ENCODE data around the gene RND2. TPM values are rescaled to one million over a fixed set of nuclear protein-coding genes. Genes with fewer than 3 reads are reported as not detected.

RND2 gene
- total RNA-seq, 1 donor from 2014 or later, result 3.6 TPM

DNA sequence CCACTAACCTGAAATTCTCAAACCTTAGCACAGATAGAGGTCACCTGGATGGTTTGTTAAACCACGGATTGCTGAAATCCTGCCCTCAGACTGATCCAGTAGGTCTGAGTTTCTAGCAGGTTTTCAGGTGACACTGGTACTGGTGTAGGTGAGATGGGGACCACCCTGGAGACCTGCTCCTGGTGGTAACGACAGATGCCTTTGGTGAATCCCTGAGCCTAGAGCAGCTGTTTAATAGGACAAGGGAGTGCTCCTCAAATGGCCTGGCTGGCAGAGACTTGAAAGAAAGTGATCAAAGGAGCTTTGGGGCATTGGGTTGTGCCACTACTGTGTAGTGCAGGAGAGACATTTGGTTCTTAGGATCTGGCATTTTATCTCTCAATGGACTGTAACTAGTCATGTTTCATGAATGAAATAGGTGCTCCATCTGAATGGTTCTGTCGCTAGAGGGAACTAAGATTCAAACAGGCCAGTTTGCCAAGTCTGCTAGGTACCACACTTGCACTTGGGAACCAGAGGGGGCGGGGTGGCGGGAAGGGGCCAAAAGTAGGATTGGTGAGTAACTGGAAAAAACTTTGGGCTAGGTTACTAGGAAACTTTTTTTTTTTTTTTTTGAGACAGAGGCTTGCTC, 21.4 kb upstream of the RND2 start:
- ATAC-seq, result peak; percentile 44
- no peak for DNase-seq (ENCODE audit: low spot score)

- DNase-seq (ENCODE audit: low spot score), result peak; percentile 83
- ATAC-seq, result peak; percentile 94
Measured at GRCh38 chr17:43006639-43007551, 18.1 kb upstream of the RND2 start, which contains the start of gene IFI35. IFI35 (plus strand) TSS chr17:43006784; CDS start chr17:43006948, 164 bp downstream.

DNA sequence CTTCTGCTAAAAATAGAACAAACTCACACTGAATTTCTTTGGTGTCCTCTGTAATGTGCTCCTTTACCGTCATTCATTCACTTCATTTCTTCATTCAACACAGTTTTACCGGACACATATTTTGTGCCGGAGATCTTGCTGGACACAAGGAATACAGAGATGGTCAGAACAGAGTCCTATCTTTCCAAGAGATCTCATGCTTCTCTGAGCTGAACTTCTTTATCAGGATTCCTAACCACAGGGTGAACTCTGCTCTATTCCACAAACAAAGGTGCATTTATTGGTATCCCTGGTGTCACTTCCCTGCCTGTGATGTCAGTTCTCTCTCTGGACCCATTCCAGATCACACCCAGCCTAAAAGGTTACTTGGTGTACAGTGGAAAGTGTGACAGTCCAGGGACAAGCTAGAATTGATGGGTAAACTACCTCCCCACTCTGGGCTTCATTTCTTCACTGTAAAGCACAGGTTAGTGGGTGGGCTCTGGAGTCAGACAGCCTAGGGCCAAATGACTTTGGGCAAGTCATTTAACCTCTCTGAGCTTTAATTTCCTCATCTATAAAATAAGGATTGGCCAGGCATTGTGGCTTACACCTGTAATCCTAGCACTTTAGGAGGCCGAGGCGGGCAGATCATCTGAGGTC, 14.2 kb upstream of the RND2 start:
- ATAC-seq, result peak; percentile 32
- DNase-seq (ENCODE audit: low spot score), result no peak

- ATAC-seq, result no peak
- no peak for DNase-seq (ENCODE audit: low spot score)
Measured at GRCh38 chr17:43011728-43012472, 13.1 kb upstream of the RND2 start.

DNA sequence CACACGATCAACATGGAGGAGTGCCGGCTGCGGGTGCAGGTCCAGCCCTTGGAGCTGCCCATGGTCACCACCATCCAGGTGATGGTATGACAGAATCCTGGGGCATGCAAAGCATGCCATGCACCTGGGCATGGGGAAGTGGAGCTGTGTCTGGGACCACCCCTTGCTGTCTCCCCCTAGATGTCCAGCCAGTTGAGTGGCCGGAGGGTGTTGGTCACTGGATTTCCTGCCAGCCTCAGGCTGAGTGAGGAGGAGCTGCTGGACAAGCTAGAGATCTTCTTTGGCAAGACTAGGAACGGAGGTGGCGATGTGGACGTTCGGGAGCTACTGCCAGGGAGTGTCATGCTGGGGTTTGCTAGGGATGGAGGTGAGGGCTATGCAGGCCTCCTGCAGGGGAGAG, 11.7 kb upstream of the RND2 start:
- ATAC-seq (no peak), DNase-seq (ENCODE audit: low spot score) (no peak)

DNA sequence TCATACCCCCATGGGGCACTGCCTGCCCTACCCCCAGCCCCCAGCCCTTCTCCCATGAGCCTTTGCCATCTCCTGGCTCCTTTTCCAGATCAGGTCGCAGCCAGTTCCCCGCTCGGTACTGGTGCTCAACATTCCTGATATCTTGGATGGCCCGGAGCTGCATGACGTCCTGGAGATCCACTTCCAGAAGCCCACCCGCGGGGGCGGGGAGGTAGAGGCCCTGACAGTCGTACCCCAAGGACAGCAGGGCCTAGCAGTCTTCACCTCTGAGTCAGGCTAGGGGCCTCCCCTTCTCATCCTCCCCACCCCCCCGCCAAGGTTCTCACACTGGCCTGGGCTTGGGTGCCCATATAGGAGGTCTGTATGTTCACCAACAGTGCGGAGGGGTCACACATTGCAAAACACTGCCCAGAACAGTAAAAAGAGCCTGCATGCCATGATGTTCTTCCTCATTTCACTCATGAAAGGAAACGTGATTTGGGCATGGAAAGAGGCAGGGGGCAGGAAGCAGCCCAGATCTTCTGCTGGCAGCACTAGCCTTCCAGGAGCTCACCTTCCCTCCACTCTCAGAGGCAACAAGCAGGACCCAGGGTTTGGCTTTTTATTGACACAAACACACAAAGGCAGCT, 10.9 kb upstream of the RND2 start:
- ATAC-seq (no peak), DNase-seq (ENCODE audit: low spot score) (no peak)

DNA sequence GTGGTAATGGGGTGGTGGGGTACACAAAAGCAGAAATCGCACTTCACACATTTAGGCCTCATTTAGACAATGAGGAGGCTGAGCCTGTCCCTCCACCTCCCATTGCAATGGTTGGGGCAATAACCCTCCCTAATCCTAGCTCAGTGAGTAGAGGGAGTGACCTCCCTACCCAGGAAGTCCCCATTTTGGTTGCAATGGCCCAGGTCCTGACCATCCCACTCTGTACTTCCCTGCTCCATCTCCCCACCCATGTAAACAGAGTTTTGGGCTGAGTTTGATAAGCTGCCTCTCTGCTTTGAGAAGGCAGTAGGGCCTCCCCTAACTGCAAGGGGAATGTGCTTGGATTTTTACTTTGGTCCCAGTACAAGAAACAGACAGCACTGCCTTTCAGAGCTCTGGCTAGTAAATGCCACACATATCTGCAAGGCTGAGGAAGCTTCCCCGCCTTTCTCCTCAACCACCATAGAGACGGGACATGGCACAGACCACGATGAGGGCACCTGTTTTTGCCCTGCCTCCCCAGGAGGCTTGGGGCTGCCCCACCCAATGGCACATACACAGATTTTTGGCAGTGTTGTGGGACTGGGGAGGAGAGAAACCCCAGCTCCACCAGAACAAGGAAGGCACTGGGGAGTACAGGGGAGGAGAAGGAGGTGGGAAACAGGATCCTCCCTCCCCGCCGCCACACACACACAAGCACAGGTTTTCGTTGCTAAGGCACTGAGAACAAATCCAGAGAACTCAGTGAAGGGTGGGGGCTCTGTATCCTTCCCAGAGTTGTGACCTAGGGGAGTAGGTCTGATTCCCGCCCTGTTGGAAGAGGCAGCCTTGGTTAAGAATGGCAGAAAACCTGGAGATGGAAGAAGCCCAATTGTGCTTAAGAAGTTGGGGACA, 10.1 kb upstream of the RND2 start:
- ATAC-seq (no peak), DNase-seq (ENCODE audit: low spot score) (no peak)

DNA sequence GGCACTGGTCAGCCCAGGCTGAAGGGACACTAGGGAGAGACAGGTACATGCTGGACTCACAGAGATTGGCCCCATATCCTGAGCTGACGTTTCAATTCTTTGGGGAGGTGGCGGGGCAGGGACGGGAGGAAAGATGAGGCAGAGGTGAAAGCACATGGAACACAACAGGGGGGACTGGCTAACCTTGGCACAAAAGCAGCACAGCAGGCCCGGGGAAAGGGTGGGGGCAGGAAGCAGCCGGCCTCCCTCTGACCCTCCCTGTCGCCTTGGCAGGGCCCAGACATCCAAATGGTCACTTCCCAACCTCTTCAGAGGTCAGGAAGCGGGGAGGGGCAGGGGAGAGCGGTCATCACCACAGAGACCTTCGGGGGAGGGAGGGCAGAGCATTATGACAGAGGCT, 9.5 kb upstream of the RND2 start:
- ATAC-seq (peak; percentile 54), DNase-seq (ENCODE audit: low spot score) (no peak)

- DNase-seq (ENCODE audit: low spot score), result no peak
- ATAC-seq, result no peak
Measured at GRCh38 chr17:43016216-43016615, 8.8 kb upstream of the RND2 start.

GRCh38 chr17:43018008-43018853, 6.8 kb upstream of the RND2 start:
- DNase-seq (ENCODE audit: low spot score), result no peak

GRCh38 chr17:43018932-43019331, 6.1 kb upstream of the RND2 start:
- DNase-seq (ENCODE audit: low spot score) (no peak), ATAC-seq (no peak)

More at GRCh38 chr17:43018008-43018853, 6.8 kb upstream of the RND2 start:
- ATAC-seq, result no peak

DNA sequence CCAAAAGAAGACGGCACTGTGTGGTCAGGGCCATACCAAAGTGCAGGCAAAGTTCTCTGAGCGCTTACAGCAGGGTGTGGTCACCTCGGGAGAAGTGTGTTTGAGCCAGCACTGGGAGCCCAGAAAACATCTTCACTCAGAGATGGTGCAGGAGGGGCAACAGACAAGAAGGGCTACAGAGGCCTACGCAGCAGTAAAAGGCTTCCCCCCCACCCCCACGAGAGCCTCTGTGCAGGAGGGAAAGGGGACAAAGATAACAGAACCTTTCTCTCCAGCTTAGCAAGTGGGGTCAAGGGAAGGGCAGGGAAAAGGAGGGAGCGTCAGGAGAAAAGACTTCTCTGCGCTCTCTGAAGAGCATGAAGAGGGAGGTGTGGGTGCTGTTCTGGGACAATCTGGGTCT, 5.6 kb upstream of the RND2 start:
- ATAC-seq (no peak), DNase-seq (ENCODE audit: low spot score) (no peak)

GRCh38 chr17:43020030-43020621, 4.9 kb upstream of the RND2 start:
- DNase-seq (ENCODE audit: low spot score) (no peak), ATAC-seq (no peak)

- peak; percentile 62 for DNase-seq (ENCODE audit: low spot score)
- ATAC-seq, result peak; percentile 1
Measured at GRCh38 chr17:43020789-43021740, 4.0 kb upstream of the RND2 start.

- DNase-seq (ENCODE audit: low spot score), result peak; percentile 81
Measured at GRCh38 chr17:43021741-43022512, 3.1 kb upstream of the RND2 start, which contains the start of gene VAT1. VAT1 (minus strand) TSS chr17:43022385; CDS start chr17:43022322, 63 bp downstream.

GRCh38 chr17:43025290-43025657, 243 bp downstream of the RND2 start:
- no peak for DNase-seq (ENCODE audit: low spot score)
- ATAC-seq, result no peak

More at GRCh38 chr17:43021741-43022512, 3.1 kb upstream of the RND2 start, which contains the start of gene VAT1:
- ATAC-seq, result peak; percentile 80

All from left lobe of liver (tissue), 2 donors.